GM12873 (cell line): Measurements from ENCODE around the gene ANKRD13A.

Experiments
- TF ChIP-seq, protein P1 (sequence below): IDR thresholded peaks from 2 replicates; pipeline ENCODE4 v1.5.1; 2012; ENCODE audit warnings: low read depth, mild to moderate bottlenecking, moderate library complexity, low read length, control low read depth; ENCODE audit not compliant: insufficient read depth; ENCODE audit errors: missing control alignments

ANKRD13A gene

DNA sequence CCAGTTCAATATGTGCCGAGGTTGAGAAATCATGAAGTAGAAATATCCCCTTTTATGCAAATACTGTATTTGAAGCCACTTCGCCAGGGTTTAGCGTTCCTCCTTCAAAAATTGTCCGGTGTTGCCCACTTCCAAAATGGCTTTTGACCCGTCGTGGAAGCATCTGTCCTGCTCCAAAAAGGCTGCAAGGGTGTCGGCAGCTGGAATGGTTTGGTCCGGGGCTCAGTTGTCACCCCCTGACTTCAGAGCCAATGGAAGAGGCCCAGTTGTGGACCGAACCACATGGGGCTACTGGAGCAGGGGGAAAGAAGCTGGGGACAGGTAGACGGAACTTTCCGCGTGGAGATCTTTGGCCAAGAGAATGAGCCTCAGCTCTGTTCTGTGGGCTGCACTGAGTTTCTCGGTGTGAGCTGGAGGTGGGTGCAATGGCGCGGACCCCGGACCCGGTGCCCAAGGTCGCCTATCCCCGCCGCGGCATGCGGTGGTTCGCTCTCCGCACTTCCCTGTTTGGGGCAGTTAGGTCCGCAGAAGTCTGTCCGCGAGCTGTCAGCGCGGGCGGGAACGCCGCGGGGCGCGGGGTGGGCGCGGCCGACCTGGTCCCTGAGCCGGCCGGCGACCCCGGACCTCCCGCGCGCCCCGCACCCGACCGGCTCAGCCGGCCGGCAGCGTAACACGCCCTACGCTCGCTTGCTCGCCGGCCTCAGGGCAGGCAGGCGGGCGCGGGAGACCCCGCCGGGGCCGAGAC lies at the start of gene ANKRD13A:
TSS of gene ANKRD13A (plus strand) at position 527 of the 745 bp plus-strand sequence. CDS start 259 bp downstream, outside the sequence.
- TF ChIP-seq, protein P1, sequence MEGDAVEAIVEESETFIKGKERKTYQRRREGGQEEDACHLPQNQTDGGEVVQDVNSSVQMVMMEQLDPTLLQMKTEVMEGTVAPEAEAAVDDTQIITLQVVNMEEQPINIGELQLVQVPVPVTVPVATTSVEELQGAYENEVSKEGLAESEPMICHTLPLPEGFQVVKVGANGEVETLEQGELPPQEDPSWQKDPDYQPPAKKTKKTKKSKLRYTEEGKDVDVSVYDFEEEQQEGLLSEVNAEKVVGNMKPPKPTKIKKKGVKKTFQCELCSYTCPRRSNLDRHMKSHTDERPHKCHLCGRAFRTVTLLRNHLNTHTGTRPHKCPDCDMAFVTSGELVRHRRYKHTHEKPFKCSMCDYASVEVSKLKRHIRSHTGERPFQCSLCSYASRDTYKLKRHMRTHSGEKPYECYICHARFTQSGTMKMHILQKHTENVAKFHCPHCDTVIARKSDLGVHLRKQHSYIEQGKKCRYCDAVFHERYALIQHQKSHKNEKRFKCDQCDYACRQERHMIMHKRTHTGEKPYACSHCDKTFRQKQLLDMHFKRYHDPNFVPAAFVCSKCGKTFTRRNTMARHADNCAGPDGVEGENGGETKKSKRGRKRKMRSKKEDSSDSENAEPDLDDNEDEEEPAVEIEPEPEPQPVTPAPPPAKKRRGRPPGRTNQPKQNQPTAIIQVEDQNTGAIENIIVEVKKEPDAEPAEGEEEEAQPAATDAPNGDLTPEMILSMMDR, result no peak

DNA sequence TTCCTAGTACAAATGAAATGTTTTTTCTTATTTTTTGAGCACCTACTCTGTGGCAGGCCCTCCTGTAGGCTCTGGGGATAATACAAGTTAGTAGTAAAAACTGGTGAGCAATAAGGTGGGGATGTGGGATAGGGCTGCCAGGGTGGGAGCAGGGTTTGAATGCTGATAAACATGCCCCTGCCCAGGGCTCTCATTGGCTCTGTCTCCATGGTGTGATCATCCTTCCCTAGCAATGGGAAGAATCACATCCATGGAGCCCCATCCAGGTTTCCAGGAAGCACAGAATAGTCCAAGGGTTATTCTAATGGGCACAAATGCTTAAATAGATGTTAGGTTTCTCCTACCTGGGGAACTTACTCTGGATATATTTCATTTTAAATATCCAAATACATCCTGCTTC lies 48.6 kb upstream of the ANKRD13A start:
- TF ChIP-seq, protein P1, result no peak

DNA sequence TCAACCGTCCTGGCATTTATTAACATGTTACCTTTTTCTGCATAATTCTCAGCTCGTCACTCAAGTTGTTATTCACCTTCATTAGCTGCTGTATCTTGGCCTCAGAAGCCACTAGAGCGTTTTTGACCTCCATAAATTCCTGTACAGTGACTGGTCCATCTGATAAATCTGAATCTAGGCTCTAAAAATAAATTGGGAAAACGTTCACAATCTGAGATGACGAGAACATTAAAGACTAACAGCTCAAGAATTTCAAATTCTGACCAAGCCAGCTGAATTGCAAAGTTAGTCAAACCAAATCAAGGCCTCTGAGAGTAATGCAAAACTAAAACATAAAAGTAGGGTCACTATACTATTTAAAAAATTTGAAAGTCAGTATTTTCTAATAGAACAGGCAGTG lies 48.1 kb upstream of the ANKRD13A start:
- TF ChIP-seq, protein P1, result no peak

DNA sequence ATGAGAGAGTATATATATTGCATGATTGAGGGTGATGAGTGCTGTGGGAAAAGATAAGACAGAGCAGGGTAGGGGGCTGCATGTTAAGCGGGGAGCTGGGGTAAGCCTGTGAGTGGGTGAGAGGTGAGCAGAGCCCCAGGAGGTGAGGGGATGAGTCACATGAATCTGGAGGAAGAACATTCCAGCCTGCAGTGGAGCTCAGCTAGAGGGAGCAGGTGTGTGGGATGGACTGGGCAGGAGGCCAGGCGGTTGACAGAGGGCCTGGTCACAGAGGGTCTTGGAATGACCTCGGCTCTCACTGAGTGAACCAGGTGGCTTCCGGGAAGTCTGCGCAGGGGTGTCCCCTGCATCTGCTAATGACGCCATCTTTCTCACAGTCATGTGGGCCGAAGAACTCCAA lies 47.5 kb upstream of the ANKRD13A start:
- TF ChIP-seq, protein P1, result no peak

DNA sequence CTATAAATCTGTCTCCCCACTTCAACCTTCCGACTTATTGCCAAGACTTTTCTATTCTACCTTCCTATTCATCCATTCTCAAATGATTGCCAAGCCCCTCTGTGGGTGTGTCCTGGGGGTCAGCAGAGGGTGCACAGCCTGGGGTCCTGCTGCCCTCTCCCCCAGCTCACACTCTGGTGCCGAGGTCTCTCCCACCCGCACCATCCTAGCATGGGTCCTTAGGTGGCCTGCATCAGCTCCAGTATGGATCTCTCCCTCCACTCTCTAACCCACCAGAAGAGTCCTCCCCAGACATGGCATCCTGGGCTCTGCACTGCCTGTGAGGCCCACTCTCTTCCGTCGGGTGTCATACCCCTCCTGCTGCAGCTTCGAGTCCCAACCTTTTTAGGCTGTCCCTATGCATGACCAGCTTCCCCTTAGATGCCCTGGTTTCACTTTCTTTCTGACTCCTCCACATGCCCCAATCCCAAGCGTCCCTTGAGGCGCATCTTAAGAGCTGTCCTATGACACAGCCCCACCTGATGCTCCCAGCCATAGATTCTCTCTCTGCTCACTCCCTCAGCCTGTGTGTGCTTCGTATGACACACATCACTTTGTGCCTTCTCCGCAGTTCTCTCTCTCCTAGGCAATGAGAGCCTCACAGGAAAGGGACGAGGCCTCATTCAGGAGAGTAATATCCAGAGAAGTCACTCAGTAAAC lies 46.9 kb upstream of the ANKRD13A start:
- TF ChIP-seq, protein P1, result no peak

DNA sequence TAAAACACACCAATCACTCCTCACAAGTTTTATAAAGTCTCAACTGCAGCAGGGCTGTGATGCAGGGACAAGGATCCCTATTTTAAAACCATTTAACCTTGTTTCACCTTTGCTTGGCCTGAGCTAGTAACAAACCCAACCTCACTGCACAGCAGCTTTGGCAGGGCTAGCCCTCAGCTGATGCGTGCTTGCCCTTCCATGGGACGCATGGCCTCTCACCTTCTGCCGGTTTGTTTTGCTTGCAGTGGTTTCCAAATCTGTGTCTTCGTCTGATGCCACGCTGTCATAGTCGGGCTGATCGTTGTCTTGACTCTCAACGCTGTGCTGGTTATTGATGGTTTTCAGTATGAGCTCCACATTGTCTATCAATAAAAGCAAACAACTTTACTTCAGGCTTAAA lies 46.4 kb upstream of the ANKRD13A start:
- TF ChIP-seq, protein P1, result no peak

DNA sequence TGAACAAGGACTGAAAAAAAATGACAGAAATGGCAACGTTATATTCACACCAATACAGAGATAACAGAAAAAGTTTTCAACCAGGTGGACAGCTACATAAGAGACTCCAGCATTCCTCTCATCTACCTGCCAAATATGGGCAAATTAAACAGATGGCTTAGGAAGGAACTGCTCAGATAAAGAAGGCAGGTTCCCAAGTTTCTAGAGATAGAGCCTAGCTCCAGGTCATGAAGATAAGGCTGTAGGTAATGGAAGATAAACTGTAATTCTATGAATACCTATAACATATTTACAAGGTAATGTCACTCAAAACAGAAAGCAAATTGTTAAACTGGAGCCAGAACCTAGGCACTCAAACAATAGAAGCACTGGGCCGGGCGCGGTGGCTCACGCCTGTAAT lies 45.6 kb upstream of the ANKRD13A start:
- TF ChIP-seq, protein P1, result no peak
